Stimulated activated CD8-positive, alpha-beta memory T cell treated with anti-CD3 and anti-CD28 coated beads, Interleukin-12 subunit alpha, Interleukin-12 subunit beta, amount 100 ng/mL, for 4 hours (primary cell): ENCODE measurements around the gene WDR1.

Experiments
- DNase-seq: peaks from one replicate; pipeline ENCODE4 v3.0.0-alpha.2; 2020; ENCODE audit warnings: low read depth

The WDR1 gene

DNA sequence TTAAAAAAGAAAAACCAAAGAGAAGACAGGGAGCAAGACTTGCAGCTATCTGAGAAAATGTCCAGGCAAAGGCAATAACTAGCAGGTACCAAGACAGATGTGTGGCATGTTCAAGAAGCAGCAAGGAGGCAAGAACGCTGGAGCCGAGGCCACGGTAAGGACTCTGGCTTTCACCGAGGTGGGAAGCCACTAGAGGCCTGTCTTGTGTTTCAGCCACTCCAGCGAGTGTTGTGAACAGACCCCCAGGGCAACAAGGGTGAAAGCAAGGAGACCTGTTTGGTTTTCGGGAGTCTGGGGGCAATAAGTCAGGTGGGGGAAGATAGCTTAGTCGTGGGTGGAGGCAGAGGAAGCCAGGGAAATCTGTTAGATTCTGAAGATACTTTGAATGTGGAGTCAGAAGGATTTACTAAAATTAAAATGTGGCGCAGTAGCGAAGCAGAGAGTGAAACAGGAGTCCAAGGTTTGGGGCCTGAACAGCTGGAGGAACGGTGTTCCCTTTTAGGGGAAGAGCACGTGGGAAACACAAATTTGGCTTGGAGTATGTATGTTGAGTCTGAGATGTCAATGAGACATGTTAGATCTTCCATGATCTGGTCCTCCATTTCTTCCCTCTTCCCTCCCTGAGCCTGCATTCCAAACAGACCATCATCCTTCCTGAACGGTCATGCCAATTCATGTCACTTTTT is 3.1 kb downstream of the WDR1 start:
- no peak for DNase-seq

DNA sequence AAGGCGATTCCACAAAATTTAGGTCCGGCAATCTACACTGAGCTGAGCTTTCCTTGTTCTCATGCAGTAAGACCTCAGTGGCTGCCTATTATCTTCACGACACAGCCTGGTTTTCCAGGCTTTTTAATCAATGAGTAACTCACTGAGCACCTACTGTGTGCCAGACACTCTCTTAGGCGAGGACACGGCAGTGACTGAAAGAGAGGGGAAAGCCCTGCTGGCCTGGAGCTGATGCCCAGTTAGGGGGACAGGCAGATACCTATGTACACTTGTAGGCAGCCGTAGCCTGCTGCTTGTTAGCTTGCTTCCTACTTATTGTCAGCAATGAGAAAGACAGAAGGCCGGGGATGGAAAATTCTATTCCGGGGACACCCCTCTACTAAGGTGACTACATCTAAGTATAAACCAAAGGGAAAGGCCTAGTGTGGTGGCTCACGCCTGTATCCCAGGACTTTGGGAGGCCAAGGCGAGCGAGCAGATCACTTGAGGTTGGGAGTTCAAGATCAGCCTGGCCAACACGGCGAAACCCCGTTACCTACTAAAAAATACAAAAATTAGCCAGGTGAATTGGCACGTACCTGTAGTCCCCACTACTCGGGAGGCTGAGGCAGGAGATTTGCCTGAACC is 3.8 kb downstream of the WDR1 start:
- no peak for DNase-seq

DNA sequence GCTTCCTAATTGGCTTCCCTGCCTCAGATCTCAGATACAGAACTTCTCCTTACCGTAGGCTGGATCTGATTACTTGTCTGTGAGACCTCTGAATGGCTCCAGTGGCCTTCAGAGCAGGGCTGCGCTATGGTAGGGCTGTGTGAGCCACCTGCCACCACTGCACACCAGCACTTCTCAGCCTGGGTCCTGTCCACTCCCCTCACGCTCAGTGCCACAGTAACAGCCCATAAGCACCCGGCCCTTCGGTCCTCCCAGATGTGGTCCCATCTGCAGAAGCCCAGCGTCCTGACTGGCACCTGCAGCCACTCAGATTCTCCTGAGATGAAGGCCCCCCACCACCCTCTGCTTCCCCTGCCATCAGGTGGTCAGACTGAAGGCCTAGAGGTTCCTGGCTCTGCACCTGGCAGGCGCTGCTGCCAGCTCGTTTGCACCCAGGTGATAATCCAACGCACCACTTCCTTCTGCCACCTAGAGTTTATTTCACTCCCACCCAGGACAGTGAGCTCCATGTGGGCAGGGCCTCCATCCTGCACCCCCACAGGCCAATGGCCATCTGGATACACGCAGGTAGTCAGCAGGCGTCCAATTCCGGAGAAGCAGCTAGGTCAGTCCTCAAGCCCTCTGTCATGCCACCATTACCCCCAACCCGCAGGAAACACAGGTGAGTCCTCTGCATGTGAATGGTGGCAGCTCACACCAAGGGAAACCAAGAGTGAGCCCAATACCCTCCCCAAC is 5.4 kb downstream of the WDR1 start:
- DNase-seq, result no peak

DNA sequence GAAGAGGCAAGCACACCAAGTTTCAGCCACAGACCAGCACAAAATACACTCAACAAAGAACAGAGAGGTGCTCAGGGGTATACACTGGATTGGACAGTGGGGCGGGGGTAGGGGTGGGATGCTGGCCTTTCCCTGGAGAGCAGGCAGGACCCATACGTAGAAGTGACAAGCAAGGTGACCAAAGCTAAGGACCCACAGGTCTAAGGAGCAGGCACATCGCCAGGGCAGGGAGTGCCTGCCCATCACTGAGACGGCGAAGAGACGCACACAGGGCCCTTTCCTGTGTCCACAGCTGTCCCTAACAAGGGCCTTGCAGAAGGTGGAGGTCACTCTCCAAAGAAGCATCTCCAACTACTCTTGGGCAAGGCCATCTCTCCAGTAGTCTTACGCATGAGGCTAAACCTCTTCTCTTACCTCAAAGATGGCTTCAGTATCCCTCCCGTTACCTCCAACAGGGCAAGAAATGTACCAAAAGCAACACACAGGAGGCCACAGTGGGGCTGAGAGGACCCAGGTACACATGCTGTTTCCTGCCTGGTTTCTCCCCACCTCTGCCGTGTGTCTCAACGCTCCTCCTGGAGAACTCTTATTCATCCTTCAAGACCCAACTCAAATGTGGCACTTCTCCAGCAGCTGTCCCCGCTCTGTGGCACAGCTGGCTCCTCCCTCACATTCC is 6.5 kb downstream of the WDR1 start:
- no peak for DNase-seq

DNA sequence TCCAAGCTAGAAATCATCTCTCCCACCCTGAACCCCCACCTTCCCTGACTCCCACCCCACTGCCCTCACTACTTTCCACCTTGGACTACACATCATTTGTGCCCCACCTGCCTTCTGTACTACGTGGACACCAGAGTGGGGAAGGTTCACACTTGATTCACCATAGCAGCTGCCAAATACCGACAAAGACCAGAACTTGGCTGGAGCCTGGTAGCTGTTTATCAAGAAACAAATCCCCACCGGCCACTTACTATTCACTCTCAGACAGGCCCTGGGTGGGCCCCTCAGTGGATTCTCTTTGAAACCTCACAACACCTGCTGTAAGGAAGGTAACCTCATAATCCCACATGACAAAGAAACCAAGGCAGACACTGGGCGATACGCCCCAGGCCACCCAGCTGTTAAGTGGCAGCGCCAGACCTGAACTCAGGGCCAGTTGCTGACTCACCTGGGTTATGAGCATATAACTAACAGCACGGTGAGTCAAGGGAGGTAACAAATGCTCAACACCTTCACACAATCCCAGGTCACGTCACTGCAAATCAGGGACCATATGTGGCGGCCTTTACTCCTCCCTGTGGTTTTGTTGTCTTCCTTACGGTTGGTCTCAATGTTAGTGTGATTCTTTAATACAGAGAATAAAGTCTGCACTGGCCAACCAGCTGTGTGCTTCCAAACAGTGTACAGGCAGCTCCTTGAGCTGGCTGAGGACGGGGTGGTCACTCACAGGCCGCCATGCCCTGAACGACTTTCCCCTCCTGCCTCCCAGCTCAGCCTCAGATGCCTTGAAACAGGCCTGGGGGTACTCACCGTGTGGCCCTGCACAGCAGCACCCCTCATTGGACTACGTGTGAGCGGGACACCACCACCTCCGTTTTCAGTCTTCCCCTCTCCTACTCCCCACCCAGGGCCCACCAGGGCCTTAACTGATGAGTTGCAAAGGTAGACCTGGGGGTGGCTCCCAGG is 7.5 kb downstream of the WDR1 start:
- peak; percentile 20 for DNase-seq

DNA sequence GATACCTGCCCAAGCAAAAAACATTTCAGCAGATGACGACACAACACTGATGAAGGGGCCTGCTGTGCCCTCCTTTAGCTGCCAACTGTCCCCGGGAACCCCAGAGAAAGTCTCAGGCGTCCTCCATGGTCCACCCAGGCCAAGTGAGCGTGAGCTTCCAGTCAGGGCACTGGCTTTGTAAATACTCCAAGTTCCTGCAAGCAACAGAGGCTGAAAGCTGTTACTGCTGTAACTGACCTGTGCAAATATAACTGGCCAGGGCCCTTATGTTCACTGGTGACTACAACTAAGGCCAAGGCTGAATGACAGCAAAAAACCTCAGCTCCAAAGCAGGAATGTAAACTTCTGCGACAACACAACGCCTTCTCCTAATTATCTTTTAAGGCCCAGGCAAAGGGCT is 8.2 kb downstream of the WDR1 start:
- no peak for DNase-seq

DNA sequence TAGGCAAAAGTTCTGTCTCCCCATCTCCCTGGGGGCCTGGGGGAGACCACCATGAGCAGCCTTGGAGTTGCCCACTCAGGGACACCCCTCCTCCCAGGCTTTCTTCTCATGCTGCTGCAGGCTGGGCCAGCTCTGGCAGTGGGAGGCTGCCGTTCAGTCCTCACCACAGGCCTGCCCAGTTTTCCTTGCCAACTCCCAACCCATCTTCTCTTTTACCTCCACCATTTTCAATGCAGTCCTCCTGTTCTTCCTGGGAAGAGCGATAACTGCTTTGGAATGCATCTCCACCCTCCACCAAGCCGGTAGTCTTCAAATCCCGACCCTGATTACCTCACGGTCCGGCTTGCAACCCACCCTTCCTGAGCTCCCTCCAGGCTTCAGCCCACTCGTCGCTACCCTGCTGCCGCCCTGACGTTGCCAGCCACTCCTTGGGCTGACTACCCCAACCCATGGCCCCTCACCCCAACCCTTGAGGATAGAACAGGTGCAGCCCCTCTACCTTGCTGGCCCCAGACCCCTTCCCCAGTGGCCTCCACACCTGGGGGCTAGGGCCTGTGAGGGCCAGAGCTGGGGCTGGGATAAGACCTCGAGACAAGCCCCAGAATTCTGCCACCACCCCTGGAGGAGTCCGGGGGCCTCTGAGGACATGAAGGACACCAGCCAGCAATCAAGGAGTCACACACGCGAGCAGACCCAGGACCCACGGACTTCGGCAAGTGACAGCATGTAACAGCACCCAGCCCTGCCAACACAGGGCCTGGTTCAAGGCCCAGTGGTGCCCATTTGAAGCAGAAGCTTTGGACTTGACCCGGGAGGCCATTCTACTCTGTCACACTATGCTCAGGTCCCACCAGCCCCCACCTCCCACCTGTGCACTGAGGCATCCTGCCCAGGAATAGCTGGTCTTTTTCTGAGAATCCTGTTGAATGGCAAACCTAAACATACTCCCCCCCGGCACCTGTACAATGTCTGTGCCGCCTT is 9.2 kb downstream of the WDR1 start:
- DNase-seq, result no peak

DNA sequence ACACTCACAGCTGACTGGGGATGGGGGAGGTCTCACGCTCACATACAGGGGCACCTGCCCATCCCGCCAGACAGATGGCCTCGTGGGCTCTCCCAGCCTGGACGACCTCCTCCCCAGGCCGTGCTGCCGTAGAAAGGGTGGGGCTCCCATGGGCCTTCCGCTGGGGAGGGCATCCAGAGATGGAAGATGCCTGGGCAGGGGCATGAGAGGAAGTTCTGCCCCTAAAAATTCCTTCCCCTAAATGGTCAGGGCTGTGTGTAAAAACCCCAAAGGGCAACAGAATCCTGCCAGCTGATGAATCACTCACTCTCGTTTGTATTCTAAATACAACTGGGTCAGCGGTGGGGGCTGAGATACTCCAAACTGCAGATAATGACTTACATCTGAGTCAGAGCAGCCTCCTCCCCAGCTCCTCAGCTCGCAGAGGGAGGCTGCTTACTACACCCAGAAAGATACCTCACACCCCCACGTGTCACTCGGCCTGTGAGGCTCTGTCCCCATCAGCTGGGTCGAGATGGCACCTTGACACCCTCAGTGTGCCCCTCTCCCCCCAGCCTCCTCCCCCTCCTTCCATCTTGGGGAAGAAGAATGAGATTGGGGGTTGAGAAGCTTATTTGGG is 10.1 kb downstream of the WDR1 start:
- peak; percentile 63 for DNase-seq

DNA sequence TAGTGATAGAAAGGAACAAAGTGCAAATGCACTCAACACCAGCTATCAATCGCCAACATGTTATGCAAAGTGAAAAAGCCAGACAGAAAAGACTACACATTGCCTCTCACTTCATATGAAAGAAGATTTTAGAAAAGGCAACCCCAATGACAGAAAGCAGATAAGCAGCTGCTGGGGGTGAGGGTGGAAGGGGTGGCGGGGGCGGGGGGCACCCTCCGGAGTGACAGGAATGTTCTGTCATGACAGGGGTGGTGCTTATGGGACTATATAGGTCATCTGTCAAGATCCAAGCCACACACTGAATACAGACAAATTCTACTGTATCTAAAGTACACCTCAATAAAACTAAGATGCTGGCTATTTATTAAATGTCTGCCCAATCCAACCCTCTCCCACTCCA is 10.7 kb downstream of the WDR1 start:
- no peak for DNase-seq

DNA sequence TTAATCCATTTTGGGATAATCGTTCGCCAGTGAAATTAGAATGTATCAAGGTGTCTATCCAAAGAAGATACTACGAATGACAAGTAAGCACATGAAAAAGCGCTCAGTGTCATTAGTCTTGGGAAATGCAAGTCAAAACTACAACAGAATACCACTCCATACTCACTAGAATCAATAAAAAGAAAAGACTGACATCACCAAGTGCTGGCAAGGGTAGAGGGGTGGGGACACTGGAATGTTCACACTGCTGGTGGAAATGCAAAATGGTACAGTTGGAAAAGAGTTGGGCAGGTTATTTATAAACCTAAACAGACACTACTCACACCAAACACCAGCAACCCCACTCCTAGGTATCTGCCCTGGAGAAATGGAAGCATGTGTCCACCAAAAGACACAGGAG is 11.2 kb downstream of the WDR1 start:
- no peak for DNase-seq

DNA sequence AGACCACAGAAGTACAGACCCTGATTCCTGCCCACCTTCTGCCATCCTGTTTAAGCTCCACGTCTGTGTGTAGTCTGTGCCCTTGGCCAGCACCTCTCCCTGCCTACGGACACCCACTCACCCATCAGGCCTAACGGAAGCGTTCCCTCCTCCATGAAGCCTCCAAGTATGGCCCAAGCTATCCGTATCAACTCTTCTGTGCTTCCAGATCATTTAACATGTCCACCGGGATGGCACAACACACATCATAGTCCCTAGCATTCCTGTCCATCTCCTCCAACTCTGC is 11.7 kb downstream of the WDR1 start:
- DNase-seq, result no peak

DNA sequence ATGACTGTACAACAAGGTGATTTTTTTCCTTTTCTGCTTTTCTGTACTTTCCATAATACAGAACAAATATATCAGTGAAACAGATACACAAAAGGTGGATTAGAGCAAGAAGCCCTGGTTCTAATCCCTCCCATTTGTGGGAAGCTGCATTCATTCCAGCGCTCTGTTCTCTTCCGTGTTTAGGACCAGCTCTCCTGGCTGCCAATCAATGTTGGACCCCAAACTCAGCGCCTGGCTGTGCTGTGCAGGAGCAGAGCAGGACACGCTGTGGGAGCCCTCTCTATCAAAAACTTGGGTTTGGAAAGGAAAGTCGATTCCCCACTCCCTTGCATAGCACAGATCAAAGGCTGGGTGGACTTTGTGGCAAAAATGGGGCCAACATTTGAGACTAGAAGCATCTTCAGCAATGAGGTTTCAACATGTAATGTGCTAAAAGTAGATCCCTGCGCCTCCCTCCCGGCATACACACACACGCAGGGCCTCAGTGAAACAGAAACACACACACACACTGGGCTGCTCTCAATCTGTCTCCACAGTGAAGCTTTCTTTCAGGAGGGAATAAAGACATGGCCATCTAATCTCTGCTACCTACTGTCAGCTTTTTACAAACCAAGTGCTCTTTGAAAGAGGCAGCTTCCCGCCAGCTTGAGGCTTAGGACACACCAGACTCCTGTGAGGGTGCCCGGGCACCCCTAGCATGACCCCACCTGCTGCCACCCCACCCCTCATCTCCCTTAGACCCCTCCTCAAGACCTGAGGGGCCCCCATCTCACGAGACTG is 12.2 kb downstream of the WDR1 start:
- no peak for DNase-seq

DNA sequence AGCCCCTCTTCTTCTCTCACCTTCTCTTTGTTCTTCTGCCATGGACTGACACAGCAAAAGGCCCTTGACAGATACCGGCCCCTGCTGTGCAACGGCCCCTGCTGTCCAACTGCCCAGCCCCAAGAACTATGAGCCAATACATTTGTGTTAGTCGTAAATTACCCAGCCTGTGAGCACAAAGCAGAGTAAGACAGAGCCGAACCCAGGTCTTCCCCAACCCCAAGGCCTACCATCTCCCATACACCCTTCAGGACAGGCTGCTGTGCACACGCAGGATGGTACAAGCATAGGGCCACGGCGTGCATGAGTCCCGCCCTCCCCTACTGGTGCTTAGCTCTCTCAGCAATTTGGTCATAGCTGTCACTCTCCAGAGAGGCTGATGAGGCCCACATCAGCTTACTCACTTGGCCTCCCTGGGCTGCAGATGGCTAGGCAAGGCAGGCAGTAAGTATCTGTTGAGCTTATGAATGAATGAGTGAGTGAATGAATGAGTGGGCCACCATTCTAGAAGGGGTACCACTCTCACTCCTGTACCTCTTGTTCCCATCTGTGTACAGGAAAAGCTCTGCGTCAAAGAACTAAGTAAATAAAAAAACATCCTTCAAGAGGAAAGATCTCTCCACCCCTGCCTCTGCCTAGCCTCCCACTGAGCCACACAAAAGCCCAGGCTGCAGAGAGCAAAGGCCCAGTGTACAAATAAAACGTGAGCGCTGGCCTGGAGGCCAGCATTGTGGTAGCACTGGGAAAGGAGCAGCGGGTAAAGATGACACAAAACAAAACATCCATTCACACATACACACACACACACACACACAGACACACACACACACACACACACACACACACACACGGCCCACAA is 13.9 kb downstream of the WDR1 start:
- no peak for DNase-seq

DNA sequence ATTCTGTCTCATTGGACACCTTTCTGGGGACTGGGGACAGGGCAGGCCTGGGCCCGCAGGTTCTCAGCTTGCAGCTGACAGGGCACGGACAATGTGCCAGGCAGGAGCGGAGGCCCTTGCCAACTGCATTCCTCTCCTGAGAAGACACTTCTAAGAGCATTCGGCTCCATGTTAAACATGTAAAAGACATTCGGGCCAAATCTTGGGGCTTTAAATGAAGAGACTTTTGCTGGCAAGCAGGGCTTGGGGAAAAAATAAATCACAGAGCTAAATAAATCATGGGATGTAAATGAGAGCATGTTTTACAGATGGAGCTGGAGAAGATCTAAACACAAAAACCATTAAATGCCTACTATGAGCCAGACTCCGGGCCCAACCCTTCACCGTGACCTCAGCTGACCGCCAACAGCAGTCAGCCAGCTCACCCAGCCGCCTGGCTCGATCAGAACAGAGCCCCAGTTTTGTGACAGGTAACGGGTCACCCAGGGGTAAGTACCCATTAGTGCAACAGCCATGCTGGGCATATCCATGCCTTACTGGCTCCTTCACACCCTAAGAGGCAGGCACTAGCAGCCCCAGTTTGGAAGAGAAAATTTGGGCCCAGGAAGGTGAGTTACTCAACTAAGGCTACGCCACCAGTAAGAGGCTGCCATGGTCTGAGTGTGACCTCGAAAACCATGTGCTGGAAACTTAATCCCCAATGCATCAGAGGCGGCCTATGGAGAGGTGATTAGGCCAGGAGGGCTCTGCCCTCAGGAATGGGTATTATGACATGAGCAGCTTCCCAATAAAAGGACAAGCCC is 14.7 kb downstream of the WDR1 start:
- DNase-seq, result no peak

DNA sequence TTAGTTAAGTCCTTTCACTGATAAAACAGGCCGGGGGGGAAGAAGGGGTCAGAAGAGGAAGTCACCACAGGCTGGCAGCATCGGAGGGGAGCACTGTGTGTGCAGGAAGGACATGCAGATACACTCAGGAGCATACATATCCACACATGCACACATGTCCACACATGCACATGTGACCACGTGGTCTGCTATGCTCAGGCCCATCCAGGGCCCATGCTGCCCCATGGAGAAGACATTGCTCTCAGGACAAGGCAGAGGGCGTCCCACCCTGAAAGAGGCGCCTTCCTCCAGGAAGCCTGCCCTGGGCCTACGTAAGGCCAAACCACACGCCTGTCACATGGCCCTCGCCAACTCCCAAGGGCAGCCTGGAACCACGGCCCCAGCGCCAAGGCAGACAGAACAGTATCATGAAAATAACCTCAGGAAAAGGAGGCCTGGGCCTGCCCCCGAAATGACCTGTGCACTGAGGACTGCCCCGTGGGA is 15.8 kb downstream of the WDR1 start:
- no peak for DNase-seq

DNA sequence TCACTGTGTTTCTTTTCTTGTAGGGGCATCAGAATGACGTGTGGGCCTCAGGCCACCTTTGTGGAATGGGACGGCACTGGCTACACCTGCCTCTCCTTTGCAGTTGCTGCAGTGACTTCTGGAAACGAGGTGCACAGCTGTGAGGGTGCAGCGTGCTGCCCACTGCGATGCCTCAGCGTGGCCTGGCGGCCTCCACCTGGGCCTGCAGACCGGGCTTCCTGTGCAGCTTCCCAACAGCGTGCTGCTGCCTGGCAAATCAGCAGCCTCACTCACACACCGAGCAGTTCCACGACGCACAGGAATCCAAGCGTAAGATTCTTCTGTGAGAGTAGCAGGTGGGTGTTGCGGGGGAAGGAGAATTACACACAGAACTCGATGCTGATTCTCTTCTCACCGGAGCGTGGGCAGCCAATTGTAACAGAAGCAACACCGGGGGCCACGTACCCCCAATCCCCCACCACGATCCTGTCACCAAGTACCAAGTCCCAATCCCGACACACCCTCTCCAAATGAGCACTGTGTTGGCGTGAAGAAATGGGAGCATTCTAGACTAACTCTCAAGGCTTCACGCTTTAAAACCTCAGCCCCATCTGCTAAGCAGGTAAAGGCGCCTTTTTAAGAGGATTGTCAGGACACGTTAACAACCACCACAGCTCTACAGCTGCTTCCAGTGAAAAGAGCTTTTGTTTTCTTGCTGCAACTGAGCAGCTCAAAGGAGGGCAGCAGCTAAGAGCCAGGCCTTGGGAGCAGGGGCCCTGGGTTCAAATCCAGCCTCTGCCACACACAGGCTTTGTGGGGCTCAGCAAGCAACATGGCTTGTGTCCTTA is 16.9 kb downstream of the WDR1 start:
- peak; percentile 31 for DNase-seq

DNA sequence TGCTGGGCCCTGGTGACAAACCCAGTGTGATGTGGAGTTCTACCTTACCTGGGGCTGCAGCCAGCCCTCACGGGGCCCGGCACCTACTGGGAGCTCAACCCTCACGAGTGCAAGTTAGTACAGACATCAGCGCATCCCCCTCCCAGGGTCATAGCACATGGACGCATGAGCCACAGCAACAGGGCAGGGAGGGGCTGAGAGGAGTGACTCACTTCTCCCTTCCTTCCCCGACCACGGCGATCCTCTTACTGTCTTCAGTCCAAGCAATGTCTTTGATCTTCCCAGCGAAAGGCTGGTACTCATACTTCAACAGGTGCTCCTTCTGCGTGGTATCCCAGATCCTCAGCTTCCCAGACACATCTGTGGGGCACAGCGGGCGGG is 17.8 kb downstream of the WDR1 start:
- no peak for DNase-seq
